Mesenchymal stem cell (in vitro differentiated cells and primary cell): ENCODE results near the gene ZHX3.

ENCODE experiments used
- DNase-seq: peaks from one replicate; pipeline ENCODE4 v3.0.0-alpha.2; 2013
- H2AFZ ChIP-seq: one replicate; pipeline ENCODE4 v1.6.1; 2013; ENCODE audit warnings: low read depth, mild to moderate bottlenecking, control low read depth, inconsistent platforms, low read length, moderate library complexity
- H2AK5ac ChIP-seq: 2 replicates; pipeline ENCODE4 v1.6.1; 2013; ENCODE audit warnings: low read length, moderate library complexity, mild to moderate bottlenecking, inconsistent platforms; ENCODE audit not compliant: severe bottlenecking
- H2BK120ac ChIP-seq: one replicate; pipeline ENCODE4 v1.6.1; 2013; ENCODE audit warnings: low read depth, mild to moderate bottlenecking, inconsistent platforms, low read length, moderate library complexity
- H2BK12ac ChIP-seq, 2 experiments: one replicate each; pipeline ENCODE4 v1.6.1; 2013; ENCODE audit warnings: inconsistent platforms in 2 of 2, low read length in 2 of 2, mild to moderate bottlenecking in 2 of 2, moderate library complexity in 2 of 2, control low read depth in 1 of 2
- H2BK15ac ChIP-seq: one replicate; pipeline ENCODE4 v1.6.1; 2013; ENCODE audit warnings: mild to moderate bottlenecking, low read depth, inconsistent platforms; ENCODE audit not compliant: poor library complexity, severe bottlenecking
- H2BK5ac ChIP-seq: 2 replicates; pipeline ENCODE4 v1.6.1; 2013; ENCODE audit warnings: low read depth, mild to moderate bottlenecking, low read length, control low read depth, inconsistent platforms; ENCODE audit not compliant: poor library complexity, severe bottlenecking
- H3K14ac ChIP-seq, 2 experiments: one replicate each; pipeline ENCODE4 v1.6.1; 2013; ENCODE audit warnings: inconsistent platforms in 2 of 2, low read length in 2 of 2, control low read depth in 1 of 2, mild to moderate bottlenecking in 1 of 2, moderate library complexity in 1 of 2
- H3K18ac ChIP-seq, 2 experiments: one replicate each; pipeline ENCODE4 v1.6.1; 2013; ENCODE audit warnings: inconsistent platforms in 2 of 2, low read length in 2 of 2, control low read depth in 1 of 2, low read depth in 1 of 2, mild to moderate bottlenecking in 1 of 2
- H3K23ac ChIP-seq, 2 experiments: one replicate each; pipeline ENCODE4 v1.6.1; 2013; ENCODE audit warnings: inconsistent platforms in 2 of 2, low read length in 2 of 2, mild to moderate bottlenecking in 2 of 2, moderate library complexity in 2 of 2, control low read depth in 1 of 2
- H3K27ac ChIP-seq: 2 replicates; pipeline ENCODE4 v1.5.1; 2013; ENCODE audit warnings: mild to moderate bottlenecking, moderate library complexity, low read length, control low read depth, inconsistent platforms; ENCODE audit not compliant: poor library complexity, severe bottlenecking
- H3K27me3 ChIP-seq, 2 experiments: 2 replicates each; pipeline versions ENCODE4 v1.6.1 to v1.7.0; 2013; ENCODE audit warnings: low read length in 2 of 2, mild to moderate bottlenecking in 2 of 2, moderate library complexity in 2 of 2, control low read depth in 1 of 2, inconsistent platforms in 1 of 2; ENCODE audit not compliant: control insufficient read depth in 1 of 2, insufficient read depth in 1 of 2
- H3K36me3 ChIP-seq, 2 experiments: 2 replicates each; pipeline versions ENCODE4 v1.6.1 to v1.7.0; 2013; ENCODE audit warnings: low read length in 2 of 2, control low read depth in 1 of 2, inconsistent platforms in 1 of 2, low read depth in 1 of 2, mild to moderate bottlenecking in 1 of 2; ENCODE audit not compliant: insufficient read depth in 2 of 2, control insufficient read depth in 1 of 2
- H3K4ac ChIP-seq, 2 experiments: one replicate each; pipeline ENCODE4 v1.6.1; 2013; ENCODE audit warnings: inconsistent platforms in 2 of 2, low read length in 2 of 2, mild to moderate bottlenecking in 2 of 2, moderate library complexity in 2 of 2, control low read depth in 1 of 2, low read depth in 1 of 2
- H3K4me1 ChIP-seq: 2 replicates; pipeline ENCODE4 v1.6.1; 2013; ENCODE audit warnings: low read depth, low read length, control low read depth; ENCODE audit not compliant: control insufficient read depth, insufficient read depth
- H3K4me2 ChIP-seq: 2 replicates; pipeline ENCODE4 v1.6.1; 2013; ENCODE audit warnings: low read length, mild to moderate bottlenecking, inconsistent platforms; ENCODE audit not compliant: poor library complexity, severe bottlenecking
- H3K4me3 ChIP-seq, 2 experiments: 2 replicates each; pipeline versions ENCODE4 v1.5.1 to v1.7.0; 2013; ENCODE audit warnings: low read length in 2 of 2, mild to moderate bottlenecking in 2 of 2, control low read depth in 1 of 2, low read depth in 1 of 2; ENCODE audit not compliant: insufficient read depth in 1 of 2
- H3K79me1 ChIP-seq: replicated peaks from 2 replicates; pipeline ENCODE4 v1.6.1; 2013; ENCODE audit warnings: mild to moderate bottlenecking, control low read depth, low read length, inconsistent platforms; ENCODE audit not compliant: poor library complexity, severe bottlenecking
- H3K9ac ChIP-seq: 2 replicates; pipeline ENCODE4 v1.7.0; 2013; ENCODE audit warnings: mild to moderate bottlenecking, low read length, moderate library complexity
- H3K9me3 ChIP-seq: 2 replicates; pipeline ENCODE4 v1.7.0; 2013; ENCODE audit warnings: mild to moderate bottlenecking, low read length; ENCODE audit not compliant: control insufficient read depth
- H4K8ac ChIP-seq: one replicate; pipeline ENCODE4 v1.6.1; 2013; ENCODE audit warnings: inconsistent platforms, mild to moderate bottlenecking, low read length, moderate library complexity
- H4K91ac ChIP-seq: one replicate; pipeline ENCODE4 v1.6.1; 2013; ENCODE audit warnings: mild to moderate bottlenecking, low read length, inconsistent platforms
- WGBS: methylation state at CpG from one replicate; pipeline ENCODE4 v1.1.7; 2013; ENCODE audit warnings: mixed read lengths; 5-methylcytosine and 5-hydroxymethylcytosine counted together

ZHX3 gene

DNA sequence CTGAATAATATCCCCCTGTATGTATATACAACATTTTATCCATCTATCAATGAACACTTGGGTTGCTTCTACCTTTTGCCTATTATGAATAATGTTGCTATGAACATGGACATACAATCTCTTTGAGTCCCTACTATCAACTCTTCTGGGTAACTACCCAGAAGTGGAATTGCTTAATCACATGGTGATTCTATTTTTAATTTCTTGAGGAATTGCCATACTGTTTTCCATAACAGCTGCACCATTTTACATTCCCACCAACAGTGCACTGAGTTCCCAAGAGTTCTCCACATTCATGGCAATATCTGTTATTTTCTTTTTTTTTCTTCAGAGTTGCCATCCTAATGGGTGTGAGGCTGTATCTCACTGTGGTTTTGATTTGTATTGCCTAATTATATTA is 88.3 kb downstream of the ZHX3 start:
- peaks cover 0 to 4% of the 10 kb centered on the region in 2 experiments for H3K36me3 ChIP-seq
- no peak overlapping the region for H4K8ac ChIP-seq
- no peak for DNase-seq
- H3K27ac ChIP-seq, result no peak overlapping the region
- H2BK15ac ChIP-seq, result no peak overlapping the region
- no peak overlapping the region for H3K18ac ChIP-seq
- H3K9me3 ChIP-seq, result no peaks in the 10 kb centered on the region
- H2AK5ac ChIP-seq, result no peak overlapping the region
- no peak overlapping the region for H3K4ac ChIP-seq
- H3K27me3 ChIP-seq, result no peaks in the 10 kb centered on the region
- no peak overlapping the region for H3K23ac ChIP-seq
- no peak overlapping the region for H4K91ac ChIP-seq
- H3K14ac ChIP-seq, result no peak overlapping the region
- no peak overlapping the region for H2BK5ac ChIP-seq
- H2BK12ac ChIP-seq, result no peak overlapping the region
- no peak overlapping the region for H3K4me3 ChIP-seq
- H3K4me2 ChIP-seq, result no peak overlapping the region
- no peak overlapping the region for H2AFZ ChIP-seq
- H2BK120ac ChIP-seq, result no peak overlapping the region
- peaks cover 17% of the 10 kb centered on the region for H3K79me1 ChIP-seq
- H3K9ac ChIP-seq, result no peak overlapping the region
- H3K4me1 ChIP-seq, result no peaks in the 10 kb centered on the region

DNA sequence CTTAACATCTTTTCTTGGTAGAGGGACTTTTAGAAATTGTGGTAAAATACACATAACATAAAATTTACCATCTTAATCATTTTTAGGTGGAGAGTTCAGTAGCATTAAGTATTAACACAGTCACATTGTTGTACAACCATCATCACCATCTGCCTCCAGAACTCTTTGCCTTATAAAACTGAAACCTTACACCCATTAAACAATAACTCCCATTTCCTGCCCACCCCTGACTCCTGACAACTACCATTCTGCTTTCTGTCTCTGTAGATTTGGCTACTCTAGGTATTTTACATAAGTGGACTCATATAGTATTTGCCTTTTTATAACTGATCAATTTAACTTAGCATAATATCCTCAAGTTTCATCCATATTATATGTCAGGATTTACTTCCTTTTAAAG is 88.7 kb downstream of the ZHX3 start:
- H3K9me3 ChIP-seq, result no peaks in the 10 kb centered on the region
- H3K9ac ChIP-seq, result no peak overlapping the region
- no peaks in the 10 kb centered on the region for H3K4me1 ChIP-seq
- no peak overlapping the region for H3K23ac ChIP-seq
- H3K4me2 ChIP-seq, result no peak overlapping the region
- H3K14ac ChIP-seq, result no peak overlapping the region
- H3K27ac ChIP-seq, result no peak overlapping the region
- no peak overlapping the region for H3K4me3 ChIP-seq
- H2AFZ ChIP-seq, result no peak overlapping the region
- H2BK12ac ChIP-seq, result no peak overlapping the region
- H3K36me3 ChIP-seq, result peaks cover 0 to 4% of the 10 kb centered on the region in 2 experiments
- H4K91ac ChIP-seq, result no peak overlapping the region
- H2BK5ac ChIP-seq, result no peak overlapping the region
- H3K4ac ChIP-seq, result no peak overlapping the region
- no peak overlapping the region for H4K8ac ChIP-seq
- DNase-seq, result no peak
- H3K79me1 ChIP-seq, result peaks cover 17% of the 10 kb centered on the region
- H3K27me3 ChIP-seq, result no peaks in the 10 kb centered on the region
- no peak overlapping the region for H2AK5ac ChIP-seq
- H3K18ac ChIP-seq, result no peak overlapping the region
- H2BK120ac ChIP-seq, result no peak overlapping the region
- no peak overlapping the region for H2BK15ac ChIP-seq

DNA sequence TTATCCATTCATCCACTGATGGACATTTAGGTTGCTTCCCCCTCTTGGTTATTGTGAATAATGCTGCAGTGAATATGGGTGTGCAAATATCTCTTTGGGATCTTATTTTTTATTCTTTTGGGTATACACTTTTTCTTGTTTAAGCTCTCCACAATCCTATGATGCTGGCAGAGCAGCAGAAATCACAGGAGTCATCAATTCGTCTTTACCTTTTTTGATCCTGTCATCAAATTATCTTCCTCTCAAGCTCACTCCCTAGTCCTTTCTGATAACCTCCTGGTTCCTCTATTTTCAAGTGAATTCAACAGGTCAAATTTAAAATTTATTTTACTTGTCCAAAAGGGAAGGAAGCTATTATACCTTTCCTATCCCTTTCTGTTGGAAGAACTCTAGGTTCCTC is 91.1 kb downstream of the ZHX3 start:
- peaks cover 4 to 10% of the 10 kb centered on the region in 2 experiments for H3K36me3 ChIP-seq
- H3K9me3 ChIP-seq, result no peaks in the 10 kb centered on the region
- no peak overlapping the region for H2BK12ac ChIP-seq
- 100% methylated on average over 1 of the region's 1 CpG for WGBS
- no peak overlapping the region for H3K4me3 ChIP-seq
- no peak overlapping the region for H3K14ac ChIP-seq
- H3K79me1 ChIP-seq, result peaks cover 15% of the 10 kb centered on the region
- H3K4me1 ChIP-seq, result no peaks in the 10 kb centered on the region
- H2BK15ac ChIP-seq, result no peak overlapping the region
- no peak overlapping the region for H2AK5ac ChIP-seq
- H3K4me2 ChIP-seq, result no peak overlapping the region
- H3K27ac ChIP-seq, result no peak overlapping the region
- no peak overlapping the region for H2BK120ac ChIP-seq
- no peak overlapping the region for H3K4ac ChIP-seq
- H4K91ac ChIP-seq, result no peak overlapping the region
- H3K18ac ChIP-seq, result no peak overlapping the region
- H3K27me3 ChIP-seq, result no peaks in the 10 kb centered on the region
- no peak overlapping the region for H3K23ac ChIP-seq
- H2AFZ ChIP-seq, result no peak overlapping the region
- no peak overlapping the region for H3K9ac ChIP-seq
- no peak for DNase-seq
- no peak overlapping the region for H4K8ac ChIP-seq
- H2BK5ac ChIP-seq, result no peak overlapping the region

DNA sequence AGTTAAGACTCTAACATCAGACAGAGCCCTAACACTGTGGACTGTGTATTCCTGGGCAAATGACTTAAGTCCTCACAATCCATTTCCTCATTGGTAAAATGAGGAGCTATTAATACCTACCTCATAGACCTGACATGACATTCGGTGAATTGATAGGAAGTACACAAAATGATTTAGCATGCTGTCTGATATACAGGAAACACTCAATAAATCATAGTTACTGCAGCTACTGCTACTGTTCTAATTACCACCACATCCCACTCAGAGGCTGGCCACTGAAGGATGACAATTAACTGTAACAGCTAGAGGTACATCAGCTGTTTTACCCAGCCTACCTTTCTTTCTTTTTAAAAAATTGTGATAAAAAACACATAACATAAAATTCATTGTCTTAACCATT is 92.4 kb downstream of the ZHX3 start:
- Histone ChIP-seq H2AK5ac (no peak overlapping the region), H4K8ac (no peak overlapping the region), H3K4me2 (no peak overlapping the region), H3K4me1 (no peaks in the 10 kb centered on the region), H3K27me3 (no peaks in the 10 kb centered on the region), H3K27ac (no peak overlapping the region), H2BK5ac (no peak overlapping the region), H2BK120ac (no peak overlapping the region), H3K4ac (no peak overlapping the region), H3K4me3 (no peak overlapping the region), H3K79me1 (peaks cover 15% of the 10 kb centered on the region), H4K91ac (no peak overlapping the region), H2BK15ac (no peak overlapping the region), H2AFZ (no peak overlapping the region), H3K36me3 (peaks cover 4 to 10% of the 10 kb centered on the region in 2 experiments), H3K9me3 (no peaks in the 10 kb centered on the region), H3K23ac (no peak overlapping the region), H3K9ac (no peak overlapping the region), H2BK12ac (no peak overlapping the region), H3K18ac (no peak overlapping the region), H3K14ac (no peak overlapping the region)
- DNase-seq, result no peak
- 60% methylated on average over 1 of the region's 1 CpG for WGBS
